HepG2 (cell line): ENCODE results near the gene XRCC3. TPM values are rescaled to one million over a fixed set of nuclear protein-coding genes. Genes with fewer than 3 reads are reported as not detected.

Source experiments
- ATF5 ChIP-seq: sonication (generic); formaldehyde crosslinking; IDR thresholded peaks from 2 replicates; pipeline ENCODE4 v1.4.0; 2020; ENCODE audit warnings: mild to moderate bottlenecking, low read depth, missing genetic modification reagents
- ETS1 ChIP-seq: sonication (generic); formaldehyde crosslinking; IDR thresholded peaks from 2 replicates; pipeline ENCODE4 v1.4.0; 2020; ENCODE audit warnings: missing genetic modification reagents
- FLYWCH1 ChIP-seq: sonication (generic); formaldehyde crosslinking; IDR thresholded peaks from 2 replicates; pipeline ENCODE4 v1.8.1; 2023; ENCODE audit warnings: mild to moderate bottlenecking, missing genetic modification reagents
- FOXM1 ChIP-seq: sonication (generic); formaldehyde crosslinking; IDR thresholded peaks from 2 replicates; pipeline ENCODE4 v1.5.0; 2020; ENCODE audit warnings: missing genetic modification reagents
- GATAD1 ChIP-seq: IDR thresholded peaks from 2 replicates; pipeline ENCODE4 v1.6.1; 2016; ENCODE audit warnings: missing genetic modification reagents, missing compliant biosample characterization
- IKZF5 ChIP-seq: IDR thresholded peaks from 2 replicates; pipeline ENCODE4 v1.6.1; 2018; ENCODE audit warnings: missing genetic modification reagents, mild to moderate bottlenecking, missing compliant biosample characterization
- MLXIP ChIP-seq: sonication (generic); formaldehyde crosslinking; IDR thresholded peaks from 2 replicates; pipeline ENCODE4 v1.9.0; 2021; ENCODE audit warnings: missing genetic modification reagents, borderline replicate concordance
- MXI1 ChIP-seq: IDR thresholded peaks from 3 replicates; pipeline ENCODE4 v1.6.1; 2012; ENCODE audit warnings: low read depth, low read length, inconsistent platforms, borderline replicate concordance
- POLR2AphosphoS2 ChIP-seq: IDR thresholded peaks from 2 replicates; pipeline ENCODE4 v1.6.1; 2011; ENCODE audit warnings: low read depth, low read length, improper control_type of control experiment
- PRPF4 ChIP-seq: fragments of 200-400 bp; formaldehyde crosslinking; IDR thresholded peaks from 2 replicates; pipeline ENCODE4 v1.6.1; 2016; ENCODE audit warnings: low read length, low read depth; ENCODE audit not compliant: poor library complexity, severe bottlenecking
- RBM22 ChIP-seq: fragments of 200-400 bp; formaldehyde crosslinking; optimal IDR thresholded peaks from 2 replicates; pipeline ENCODE3; 2017; ENCODE audit warnings: mild to moderate bottlenecking, low read length, moderate library complexity
- REPIN1 ChIP-seq: sonication (generic); formaldehyde crosslinking; IDR thresholded peaks from 2 replicates; pipeline ENCODE4 v1.8.0; 2022; ENCODE audit warnings: missing genetic modification reagents, low read depth, mild to moderate bottlenecking, borderline replicate concordance
- SNRNP70 ChIP-seq: fragments of 200-400 bp; formaldehyde crosslinking; IDR thresholded peaks from 2 replicates; pipeline ENCODE4 v1.6.1; 2017; ENCODE audit warnings: mild to moderate bottlenecking, low read depth, low read length, moderate library complexity
- SRF ChIP-seq: IDR thresholded peaks from 2 replicates; pipeline ENCODE4 v1.6.1; 2011; ENCODE audit warnings: mild to moderate bottlenecking, low read depth, low read length, moderate library complexity
- SRSF1 ChIP-seq: fragments of 200-400 bp; formaldehyde crosslinking; optimal IDR thresholded peaks from 2 replicates; pipeline ENCODE3; 2017; ENCODE audit warnings: mild to moderate bottlenecking, low read depth, low read length, moderate library complexity
- SRSF9 ChIP-seq: fragments of 200-400 bp; formaldehyde crosslinking; IDR thresholded peaks from 2 replicates; pipeline ENCODE4 v1.6.1; 2018; ENCODE audit warnings: borderline replicate concordance, mild to moderate bottlenecking, low read depth, low read length; ENCODE audit not compliant: insufficient read depth, poor library complexity, severe bottlenecking
- ZNF232 ChIP-seq: sonication (generic); formaldehyde crosslinking; IDR thresholded peaks from 2 replicates; pipeline ENCODE4 v1.4.0; 2020; ENCODE audit warnings: missing genetic modification reagents, borderline replicate concordance
- ZNF460 ChIP-seq: sonication (generic); formaldehyde crosslinking; IDR thresholded peaks from 2 replicates; pipeline ENCODE4 v1.5.1; 2020; ENCODE audit warnings: missing genetic modification reagents, mild to moderate bottlenecking, borderline replicate concordance
- ZNF501 ChIP-seq: sonication (generic); formaldehyde crosslinking; IDR thresholded peaks from 2 replicates; pipeline ENCODE4 v1.5.1; 2020; ENCODE audit warnings: mild to moderate bottlenecking, moderate library complexity, missing genetic modification reagents
- ZNF567 ChIP-seq: sonication (generic); formaldehyde crosslinking; IDR thresholded peaks from 2 replicates; pipeline ENCODE4 v1.8.1; 2023; ENCODE audit warnings: mild to moderate bottlenecking, missing genetic modification reagents, borderline replicate concordance
- ZNF7 ChIP-seq: IDR thresholded peaks from 2 replicates; pipeline ENCODE4 v1.6.1; 2016; ENCODE audit warnings: missing biosample characterization, missing genetic modification reagents
- ZNF724P ChIP-seq: sonication (generic); formaldehyde crosslinking; IDR thresholded peaks from 2 replicates; pipeline ENCODE4 v1.8.0; 2022; ENCODE audit warnings: missing genetic modification reagents, borderline replicate concordance
- ZNF792 ChIP-seq: IDR thresholded peaks from 2 replicates; pipeline ENCODE4 v1.6.1; 2016
- polyA plus RNA-seq, 8 experiments: library from polyadenylated mRNA; depleted of rRNA in 3 of 8; stranded (reverse) in 7 of 8; unstranded in 1 of 8; fragments of >200 nt; fragmentation: Illumina TruSeq in 4 of 8; extraction: Trizol in 4 of 8; gene quantifications; 2 replicates each; pipeline versions ENCODE4 v1.2.1 to v1.2.3, GENCODE V29; 2011 to 2016; ENCODE audit warnings: low read depth in 4 of 8, missing spikeins in 1 of 8, mixed read lengths in 1 of 8; ENCODE audit not compliant: insufficient read depth in 1 of 8
- total RNA-seq, 5 experiments: library from RNA; depleted of rRNA; stranded (reverse); fragments of >200 nt; fragmentation: Illumina TruSeq; extraction: Trizol; gene quantifications; 2 replicates each; pipeline ENCODE4 v1.2.3, GENCODE V29; 2016; ENCODE audit warnings: low read depth in 1 of 5

Gene XRCC3
- total and polyA plus RNA-seq, 2 of the 13 experiments (the other 11 are each of a cell fraction or from before 2014, with no cell fraction given): 5.4 to 25.8 TPM

- TF ChIP-seq SRSF9: no peak
- peak; percentile 35; the same call in 1 of the 2 replicates for TF ChIP-seq ZNF792 (CRISPR knock-in tag)
- peak; percentile 85; the same call in 1 of the 3 replicates for TF ChIP-seq MXI1
- TF ChIP-seq GATAD1 (CRISPR knock-in tag): peak; percentile 86
- no peak for TF ChIP-seq ZNF460 (CRISPR knock-in tag)
- no peak for TF ChIP-seq ATF5 (CRISPR knock-in tag)
- no peak for TF ChIP-seq ZNF567
- no peak for TF ChIP-seq PRPF4
- TF ChIP-seq POLR2AphosphoS2: no peak
- TF ChIP-seq REPIN1 (CRISPR knock-in tag): 0 out of 2 replicates have a peak, but pooled peaks have one; percentile 57
- no peak for TF ChIP-seq RBM22
- TF ChIP-seq SRF: no peak
- peak; percentile 56; the same call in 1 of the 2 replicates for TF ChIP-seq ZNF724P (CRISPR knock-in tag)
- TF ChIP-seq ZNF232 (CRISPR knock-in tag): no peak
- TF ChIP-seq FLYWCH1 (CRISPR knock-in tag): 0 out of 2 replicates have a peak, but pooled peaks have one; percentile 35
- TF ChIP-seq IKZF5 (CRISPR knock-in tag): 0 out of 2 replicates have a peak, but pooled peaks have one; percentile 38
- TF ChIP-seq ZNF7 (CRISPR knock-in tag): no peak
- TF ChIP-seq MLXIP (CRISPR knock-in tag): 0 out of 2 replicates have a peak, but pooled peaks have one; percentile 23
- no peak for TF ChIP-seq FOXM1
- no peak for TF ChIP-seq SNRNP70
- TF ChIP-seq ETS1 (CRISPR knock-in tag): no peak
- peak; percentile 5; the same call in 1 of the 2 replicates for TF ChIP-seq ZNF501 (CRISPR knock-in tag)
- TF ChIP-seq SRSF1: peak; percentile 58
Observed at GRCh38 chr14:103715052-103716000, at the start of gene XRCC3, which contains the start of gene ZFYVE21 (continued).
